Lower leg skin (tissue), 3 donors: ENCODE data around the gene SNRNP40.

Experiments
- POLR2A ChIP-seq, 2 donors: fragments of 450-650 bp; IDR thresholded peaks; one replicate each; pipeline ENCODE4 v1.6.1; 2016 to 2017; ENCODE audit warnings: antibody characterized with exemption in 2 of 2, mild to moderate bottlenecking in 1 of 2, moderate library complexity in 1 of 2
- TF ChIP-seq, protein P1 (sequence below), 3 donors: fragments of 450-650 bp; IDR thresholded peaks; one replicate each; pipeline ENCODE4 v1.5.1; 2016; ENCODE audit warnings: antibody characterized with exemption in 3 of 3, mild to moderate bottlenecking in 3 of 3, moderate library complexity in 2 of 3

DNA sequence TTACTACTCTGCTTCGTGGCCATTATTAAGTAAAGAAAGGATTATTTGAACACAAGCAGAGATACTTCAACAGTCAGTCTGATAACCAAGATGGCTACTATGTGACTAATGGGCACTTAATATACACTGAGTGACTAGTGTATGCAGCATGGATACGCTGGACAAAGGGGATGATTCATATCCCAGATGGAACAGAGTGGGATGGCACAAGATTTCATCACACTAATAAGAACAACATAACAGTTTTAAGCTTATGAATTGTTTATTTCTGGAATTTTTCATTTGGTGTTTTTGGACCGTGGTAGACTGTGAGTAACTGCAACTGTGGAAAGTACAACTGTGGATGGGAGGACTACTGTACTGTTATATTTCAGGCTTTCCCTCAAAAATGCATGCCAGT lies 9.7 kb upstream of the SNRNP40 start:
- TF ChIP-seq, protein P1, sequence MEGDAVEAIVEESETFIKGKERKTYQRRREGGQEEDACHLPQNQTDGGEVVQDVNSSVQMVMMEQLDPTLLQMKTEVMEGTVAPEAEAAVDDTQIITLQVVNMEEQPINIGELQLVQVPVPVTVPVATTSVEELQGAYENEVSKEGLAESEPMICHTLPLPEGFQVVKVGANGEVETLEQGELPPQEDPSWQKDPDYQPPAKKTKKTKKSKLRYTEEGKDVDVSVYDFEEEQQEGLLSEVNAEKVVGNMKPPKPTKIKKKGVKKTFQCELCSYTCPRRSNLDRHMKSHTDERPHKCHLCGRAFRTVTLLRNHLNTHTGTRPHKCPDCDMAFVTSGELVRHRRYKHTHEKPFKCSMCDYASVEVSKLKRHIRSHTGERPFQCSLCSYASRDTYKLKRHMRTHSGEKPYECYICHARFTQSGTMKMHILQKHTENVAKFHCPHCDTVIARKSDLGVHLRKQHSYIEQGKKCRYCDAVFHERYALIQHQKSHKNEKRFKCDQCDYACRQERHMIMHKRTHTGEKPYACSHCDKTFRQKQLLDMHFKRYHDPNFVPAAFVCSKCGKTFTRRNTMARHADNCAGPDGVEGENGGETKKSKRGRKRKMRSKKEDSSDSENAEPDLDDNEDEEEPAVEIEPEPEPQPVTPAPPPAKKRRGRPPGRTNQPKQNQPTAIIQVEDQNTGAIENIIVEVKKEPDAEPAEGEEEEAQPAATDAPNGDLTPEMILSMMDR (IDR thresholded peaks at IDR 0.05) = no peak
- no peak for TF ChIP-seq POLR2A (IDR thresholded peaks at IDR 0.05)
